Adipose tissue (tissue), 3 donors: ENCODE results near the gene ADRM1. TPM values are rescaled to one million over a fixed set of nuclear protein-coding genes. Genes with fewer than 3 reads are reported as not detected.
A peak's percentile ranks its signal among the peaks of the same experiment; 100 is the strongest.

Source experiments
- H3K27ac ChIP-seq: one replicate; pipeline ENCODE4 v1.5.1; 2013; ENCODE audit warnings: low read depth, low read length
- WGBS, 3 donors: extraction: QIAGEN DNeasy Blood & Tissue Kit; methylation state at CpG; one replicate each; pipeline ENCODE4 v1.1.7; 2013; 5-methylcytosine and 5-hydroxymethylcytosine counted together
- polyA plus RNA-seq, 3 donors: library from polyadenylated mRNA; stranded (reverse); fragments of 200-250 nt; gene quantifications; one replicate each; pipeline ENCODE4 v1.2.3, GENCODE V29; 2013
- donor health status: healthy with polysubstance abuse.
- donor health status: Bipolar disorder and iron deficiency.
- donor health status: healthy.

Gene ADRM1, protein sequence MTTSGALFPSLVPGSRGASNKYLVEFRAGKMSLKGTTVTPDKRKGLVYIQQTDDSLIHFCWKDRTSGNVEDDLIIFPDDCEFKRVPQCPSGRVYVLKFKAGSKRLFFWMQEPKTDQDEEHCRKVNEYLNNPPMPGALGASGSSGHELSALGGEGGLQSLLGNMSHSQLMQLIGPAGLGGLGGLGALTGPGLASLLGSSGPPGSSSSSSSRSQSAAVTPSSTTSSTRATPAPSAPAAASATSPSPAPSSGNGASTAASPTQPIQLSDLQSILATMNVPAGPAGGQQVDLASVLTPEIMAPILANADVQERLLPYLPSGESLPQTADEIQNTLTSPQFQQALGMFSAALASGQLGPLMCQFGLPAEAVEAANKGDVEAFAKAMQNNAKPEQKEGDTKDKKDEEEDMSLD
- polyA plus RNA-seq: 100 to 1,000 TPM in 1 of 3 donors, 10 to 100 TPM in 2; 73.2 to 131 (median 81.4) TPM

DNA sequence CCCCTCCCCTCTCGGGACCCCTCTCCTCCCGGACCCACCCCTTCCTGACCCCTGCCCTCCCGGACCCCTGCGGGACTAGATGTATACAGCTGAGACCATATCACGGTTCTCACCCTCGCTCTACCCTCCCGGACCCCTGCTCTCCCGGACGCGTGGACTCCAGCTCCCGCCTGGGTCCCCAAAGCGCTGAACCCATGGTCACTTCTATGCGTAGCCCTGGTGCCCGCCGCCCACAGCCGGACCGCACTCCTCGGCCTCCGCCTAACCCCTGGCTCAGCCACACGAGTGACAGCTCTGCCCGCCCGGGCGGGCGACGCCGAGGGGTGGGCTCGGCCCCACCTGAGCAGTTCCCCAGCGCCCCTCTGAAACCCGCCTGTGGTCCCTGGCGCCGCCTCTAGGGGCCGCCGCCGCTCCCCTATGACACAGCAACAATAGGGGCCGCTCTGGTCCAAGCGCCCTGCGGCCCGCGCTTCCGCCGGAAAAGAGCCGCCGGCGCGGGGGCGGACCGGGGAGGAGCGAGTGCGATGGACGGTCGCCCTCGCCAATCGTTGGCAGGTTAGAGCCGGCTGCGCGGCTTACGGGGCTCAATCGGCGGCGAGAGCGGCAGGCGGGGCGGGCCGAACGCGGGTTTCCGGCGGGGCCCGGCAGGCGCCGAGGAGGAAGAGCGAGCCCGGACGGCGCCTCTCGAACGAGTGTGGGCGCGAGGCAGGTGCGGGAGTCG lies at the start of gene ADRM1:
Gene ADRM1, plus strand, starts transcription at position 657 of the 721 bp plus-strand sequence. CDS start 572 bp downstream, outside the sequence.
- H3K27ac ChIP-seq: peak within 1 kb of the TSS; percentile 65
- 0 to 1% (median 1%) methylated on average over 66 to 81 of the region's 81 CpGs for WGBS, 3 donors

- no peak overlapping the region for H3K27ac ChIP-seq
- 75 to 87% (median 85%) methylated on average over 6 of the region's 6 CpGs for WGBS, 3 donors
Observed at GRCh38 chr20:62253398-62253797, 49.4 kb upstream of the ADRM1 start.

- 71 to 81% (median 75%) methylated on average over 24 of the region's 24 CpGs for WGBS, 3 donors
- H3K27ac ChIP-seq: no peak overlapping the region
Observed at GRCh38 chr20:62254021-62254724, 48.6 kb upstream of the ADRM1 start.

GRCh38 chr20:62255976-62256375 lies 46.8 kb upstream of the ADRM1 start:
- 90 to 96% (median 94%) methylated on average over 10 of the region's 10 CpGs for WGBS, 3 donors

DNA sequence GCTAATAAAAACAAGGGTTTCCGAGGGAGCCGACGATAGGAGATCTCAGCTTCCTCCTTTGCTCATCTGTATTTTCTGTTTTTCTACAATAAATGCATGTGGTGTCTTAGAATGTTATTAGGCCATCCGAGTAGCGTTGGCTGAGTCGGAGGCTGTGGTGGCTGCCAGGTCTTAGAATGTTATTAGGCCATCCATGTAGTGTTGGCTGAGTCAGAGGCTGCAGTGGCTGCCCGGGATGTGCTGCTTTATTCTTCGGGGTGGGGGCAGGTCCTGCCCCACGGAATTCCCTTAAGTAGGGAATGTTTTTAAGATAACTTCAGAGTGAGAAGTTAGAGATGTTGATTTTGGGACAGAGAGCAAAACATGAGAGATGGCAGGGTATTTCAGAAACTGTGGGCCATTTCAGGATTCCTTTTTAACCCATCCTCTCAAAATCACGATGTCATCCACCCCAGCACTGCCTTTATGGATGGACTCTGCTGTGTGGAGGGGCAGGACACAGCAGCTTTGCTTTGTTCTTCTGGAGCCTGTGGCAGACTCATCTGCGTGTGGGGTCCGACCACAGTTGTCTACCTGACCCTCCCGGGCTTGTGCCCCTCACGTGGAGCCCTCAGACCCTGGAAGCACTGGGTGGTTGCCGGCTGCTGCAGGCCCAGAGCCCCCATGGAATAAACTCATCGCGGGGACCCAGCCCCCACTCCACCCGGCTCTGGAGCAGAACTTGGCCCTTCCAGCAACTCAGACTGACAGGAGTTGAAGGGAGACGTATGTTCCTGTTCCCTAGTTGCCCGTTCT lies 44.1 kb upstream of the ADRM1 start:
- WGBS, 3 donors: 75 to 80% (median 75%) methylated on average over 20 of the region's 20 CpGs
- no peak overlapping the region for H3K27ac ChIP-seq

More at GRCh38 chr20:62255976-62256375, 46.8 kb upstream of the ADRM1 start:
- no peak overlapping the region for H3K27ac ChIP-seq

DNA sequence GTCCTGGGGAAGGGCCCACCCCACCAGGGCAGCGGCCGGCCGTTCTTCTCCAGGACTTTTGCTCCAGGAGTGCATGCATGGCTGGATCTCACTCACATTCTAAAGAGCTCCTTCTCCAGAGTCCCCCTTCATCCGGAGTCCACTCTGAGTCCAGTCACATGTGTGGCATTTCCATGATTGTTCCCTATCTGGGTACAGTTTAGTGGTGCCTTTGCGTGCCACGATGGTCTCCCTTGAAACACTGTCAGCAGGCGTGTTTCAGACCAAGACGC lies 43.6 kb upstream of the ADRM1 start:
- H3K27ac ChIP-seq: no peak overlapping the region
- 89 to 95% (median 92%) methylated on average over 8 of the region's 8 CpGs for WGBS, 3 donors

- WGBS, 3 donors: 90 to 95% (median 93%) methylated on average over 10 of the region's 10 CpGs
- H3K27ac ChIP-seq: no peak overlapping the region
Observed at GRCh38 chr20:62262064-62262463, 40.7 kb upstream of the ADRM1 start.

- 95 to 96% (median 96%) methylated on average over 14 of the region's 14 CpGs for WGBS, 3 donors
- no peak overlapping the region for H3K27ac ChIP-seq
Observed at GRCh38 chr20:62263396-62263795, 39.4 kb upstream of the ADRM1 start.

GRCh38 chr20:62265365-62265764 lies 37.4 kb upstream of the ADRM1 start:
- H3K27ac ChIP-seq: no peak overlapping the region
- 95 to 100% (median 100%) methylated on average over 1 of the region's 1 CpG for WGBS, 3 donors

- 94 to 96% (median 95%) methylated on average over 10 of the region's 10 CpGs for WGBS, 3 donors
- no peak overlapping the region for H3K27ac ChIP-seq
Observed at GRCh38 chr20:62266340-62266739, 36.5 kb upstream of the ADRM1 start.

DNA sequence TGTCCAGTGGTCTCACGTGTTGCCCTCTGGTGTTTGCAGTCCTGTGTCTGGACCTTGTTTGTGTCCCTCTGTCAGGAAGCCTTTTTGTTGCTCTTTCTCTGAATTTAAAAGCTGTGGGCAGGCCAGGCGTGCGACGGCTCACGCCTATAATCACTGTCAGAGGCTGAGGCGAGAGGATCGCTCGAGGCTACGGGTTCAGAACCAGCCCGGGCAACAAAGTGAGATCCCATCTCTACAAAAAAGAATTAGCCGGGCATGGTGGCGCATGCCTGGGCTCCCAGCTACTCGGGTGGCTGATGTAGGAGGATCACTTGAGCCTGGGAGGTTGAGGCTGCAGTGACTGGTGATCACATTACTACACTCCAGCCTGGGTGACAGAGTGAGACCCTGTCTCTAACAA lies 35.9 kb upstream of the ADRM1 start:
- 93 to 97% (median 97%) methylated on average over 13 of the region's 13 CpGs for WGBS, 3 donors
- no peak overlapping the region for H3K27ac ChIP-seq

- 82 to 95% (median 90%) methylated on average over 10 of the region's 10 CpGs for WGBS, 3 donors
- no peak overlapping the region for H3K27ac ChIP-seq
Observed at GRCh38 chr20:62267543-62267942, 35.3 kb upstream of the ADRM1 start.

GRCh38 chr20:62268228-62268900 lies 34.4 kb upstream of the ADRM1 start:
- WGBS, 3 donors: 81 to 84% (median 83%) methylated on average over 7 of the region's 7 CpGs

DNA sequence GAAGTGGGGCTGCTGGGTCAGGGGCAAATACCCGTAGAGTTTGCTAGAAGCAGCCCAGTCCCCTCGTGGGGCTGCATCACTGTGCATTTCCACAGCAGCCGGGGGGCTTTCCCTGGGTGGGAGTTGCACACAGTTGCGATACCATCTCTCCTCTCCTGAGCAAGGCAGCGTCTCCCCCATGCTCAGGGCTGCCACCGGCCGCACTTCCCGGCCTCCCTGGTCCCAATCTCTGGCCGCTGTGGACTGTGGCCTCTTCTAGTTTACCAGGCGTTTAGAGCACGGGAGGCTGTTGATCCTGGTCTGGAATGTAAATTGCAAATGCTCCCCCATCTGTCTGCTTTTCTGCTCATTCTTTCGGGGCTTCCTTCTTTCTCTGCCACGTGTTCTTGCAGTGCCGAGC lies 33.4 kb upstream of the ADRM1 start:
- no peak overlapping the region for H3K27ac ChIP-seq
- 83 to 89% (median 86%) methylated on average over 14 of the region's 14 CpGs for WGBS, 3 donors

More at GRCh38 chr20:62268228-62268900, 34.4 kb upstream of the ADRM1 start:
- no peak overlapping the region for H3K27ac ChIP-seq

- 83 to 95% (median 93%) methylated on average over 17 of the region's 17 CpGs for WGBS, 3 donors
- H3K27ac ChIP-seq: no peak overlapping the region
Observed at GRCh38 chr20:62269871-62270270, 32.9 kb upstream of the ADRM1 start.

- 76 to 93% (median 91%) methylated on average over 10 of the region's 10 CpGs for WGBS, 3 donors
- H3K27ac ChIP-seq: no peak overlapping the region
Observed at GRCh38 chr20:62272200-62272599, 30.6 kb upstream of the ADRM1 start.

GRCh38 chr20:62273416-62273815 lies 29.4 kb upstream of the ADRM1 start:
- WGBS, 3 donors: 94 to 96% (median 96%) methylated on average over 18 of the region's 18 CpGs
- no peak overlapping the region for H3K27ac ChIP-seq
